ENCODE measurements around the gene MRLN.

- TF ChIP-seq, protein P1, sequence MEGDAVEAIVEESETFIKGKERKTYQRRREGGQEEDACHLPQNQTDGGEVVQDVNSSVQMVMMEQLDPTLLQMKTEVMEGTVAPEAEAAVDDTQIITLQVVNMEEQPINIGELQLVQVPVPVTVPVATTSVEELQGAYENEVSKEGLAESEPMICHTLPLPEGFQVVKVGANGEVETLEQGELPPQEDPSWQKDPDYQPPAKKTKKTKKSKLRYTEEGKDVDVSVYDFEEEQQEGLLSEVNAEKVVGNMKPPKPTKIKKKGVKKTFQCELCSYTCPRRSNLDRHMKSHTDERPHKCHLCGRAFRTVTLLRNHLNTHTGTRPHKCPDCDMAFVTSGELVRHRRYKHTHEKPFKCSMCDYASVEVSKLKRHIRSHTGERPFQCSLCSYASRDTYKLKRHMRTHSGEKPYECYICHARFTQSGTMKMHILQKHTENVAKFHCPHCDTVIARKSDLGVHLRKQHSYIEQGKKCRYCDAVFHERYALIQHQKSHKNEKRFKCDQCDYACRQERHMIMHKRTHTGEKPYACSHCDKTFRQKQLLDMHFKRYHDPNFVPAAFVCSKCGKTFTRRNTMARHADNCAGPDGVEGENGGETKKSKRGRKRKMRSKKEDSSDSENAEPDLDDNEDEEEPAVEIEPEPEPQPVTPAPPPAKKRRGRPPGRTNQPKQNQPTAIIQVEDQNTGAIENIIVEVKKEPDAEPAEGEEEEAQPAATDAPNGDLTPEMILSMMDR (conservative IDR thresholded peaks at IDR 0.05 in 1 of 2, IDR thresholded peaks at IDR 0.05 in 1 of 2; ENCODE audit: low read depth in 1 of 2, low read length in 2 of 2): no peak
- no peak for TF ChIP-seq EZH2 (IDR thresholded peaks at IDR 0.05; ENCODE audit: low read length, missing control alignments)
Measured at GRCh38 chr10:59781511-59781910, 28.3 kb upstream of the MRLN start.

Data from fibroblast of lung (primary cell).